GM12878 (cell line): ENCODE measurements around the gene ZNF43. TPM values are rescaled to one million over a fixed set of nuclear protein-coding genes. Genes with fewer than 3 reads are reported as not detected.
A peak's percentile ranks its signal among the peaks of the same experiment; 100 is the strongest.
"Not testable (repeated sequence)": the region's sequence is repeated elsewhere in the genome, so short reads cannot be mapped to it uniquely, and the experiment has no call there.

Experiments used
- ATAC-seq: fragments of 200-7000 bp; cut with Tn5 transposase; 3 replicates; pipeline ENCODE4 v1.9.1; 2020; ENCODE audit warnings: mild to moderate bottlenecking, moderate library complexity
- BruUV-seq: library from RNA; stranded (reverse); fragments of 400-500 nt; replicated peaks from 2 replicates; lab custom pipeline; 2021; lab: Mats Ljungman, UMichigan
- CTCF ChIA-PET: fragments of 300-600 bp; sonication (Branson Sonifier 250); formaldehyde crosslinking; extraction: SDS; loops from one replicate; lab custom pipeline; 2021; ENCODE audit warnings: inconsistent platforms; lab: Yijun Ruan, JAX
- POLR2A ChIA-PET: fragments of 350-600 bp; formaldehyde crosslinking; extraction: SDS; loops from one replicate; lab custom pipeline; 2021; ENCODE audit warnings: inconsistent platforms; lab: Charles Lee
- RAD21 ChIA-PET: fragments of 300-600 bp; sonication (Branson Sonifier 250); formaldehyde crosslinking; loops from one replicate; lab custom pipeline; 2023; ENCODE audit warnings: antibody characterized with exemption; ENCODE audit not compliant: unreplicated experiment; lab: Charles Lee
- SMC1A ChIA-PET: fragments of 300-600 bp; sonication (Branson Sonifier 250); formaldehyde crosslinking; loops from one replicate; lab custom pipeline; 2023; ENCODE audit not compliant: unreplicated experiment, uncharacterized antibody; lab: Charles Lee
- DNase-seq: peaks from one replicate; pipeline ENCODE4 v3.0.0-alpha.2; 2011; ENCODE audit warnings: low read depth, low spot score
- FAIRE-seq: peaks from 3 replicates; lab custom pipeline; 2011; peaks lifted over from hg19 to GRCh38; lab: Jason Lieb, UNC
- H2AFZ ChIP-seq: 2 replicates; pipeline ENCODE4 v1.6.0; 2011; ENCODE audit warnings: low read depth, low read length, control low read depth; ENCODE audit not compliant: control insufficient read depth
- H3K27ac ChIP-seq: 2 replicates; pipeline ENCODE4 v1.5.1; 2011; ENCODE audit warnings: control low read depth; ENCODE audit not compliant: control insufficient read depth, insufficient read depth
- H3K27me3 ChIP-seq, 2 experiments: replicated peaks in 1 of 2; 2 replicates each; pipeline versions ENCODE4 v1.6.0 to v1.6.1; 2011; ENCODE audit warnings: low read length in 1 of 2; ENCODE audit not compliant: control insufficient read depth in 2 of 2, insufficient read depth in 2 of 2
- H3K36me3 ChIP-seq, 2 experiments: 2 replicates each; pipeline ENCODE4 v1.5.1; 2011; ENCODE audit warnings: low read length in 1 of 2; ENCODE audit not compliant: control insufficient read depth in 2 of 2, insufficient read depth in 2 of 2
- H3K4me1 ChIP-seq: 2 replicates; pipeline ENCODE4 v1.6.1; 2011; ENCODE audit warnings: mild to moderate bottlenecking, low read length, moderate library complexity, mixed read lengths; ENCODE audit not compliant: control insufficient read depth, insufficient read depth
- H3K4me2 ChIP-seq: 2 replicates; pipeline ENCODE4 v1.6.0; 2011; ENCODE audit warnings: control low read depth; ENCODE audit not compliant: control insufficient read depth, insufficient read depth
- H3K4me3 ChIP-seq: fragments of 200-600 bp; sonication (generic); 2 replicates; pipeline ENCODE4 v1.5.1; 2016
- H3K79me2 ChIP-seq: 2 replicates; pipeline ENCODE4 v1.6.0; 2011; ENCODE audit warnings: low read length; ENCODE audit not compliant: control insufficient read depth, insufficient read depth
- H3K9ac ChIP-seq: 2 replicates; pipeline ENCODE4 v1.8.0; 2011; ENCODE audit warnings: low read length, control low read depth, mixed read lengths; ENCODE audit not compliant: control insufficient read depth, insufficient read depth
- H3K9me3 ChIP-seq: replicated peaks from 3 replicates; pipeline ENCODE4 v1.5.1; 2011; ENCODE audit warnings: mild to moderate bottlenecking, low read length; ENCODE audit not compliant: control insufficient read depth, insufficient read depth
- H4K20me1 ChIP-seq: 2 replicates; pipeline ENCODE4 v1.6.0; 2011; ENCODE audit not compliant: control insufficient read depth, insufficient read depth
- ATF2 ChIP-seq: IDR thresholded peaks from 2 replicates; pipeline ENCODE4 v1.6.1; 2012; ENCODE audit warnings: low read length, inconsistent platforms
- BCLAF1 ChIP-seq: fragments of 450-650 bp; IDR thresholded peaks from 2 replicates; pipeline ENCODE4 v1.6.1; 2017; ENCODE audit warnings: antibody characterized with exemption, mild to moderate bottlenecking, moderate library complexity
- BHLHE40 ChIP-seq, 2 experiments: fragments of 450-650 bp in 1 of 2; IDR thresholded peaks; 2 replicates each; pipeline ENCODE4 v1.6.1; 2011 to 2017; ENCODE audit warnings: low read depth in 2 of 2, borderline replicate concordance in 1 of 2, improper control_type of control experiment in 1 of 2, low read length in 1 of 2, mild to moderate bottlenecking in 1 of 2
- CBFB ChIP-seq: IDR thresholded peaks from 2 replicates; pipeline ENCODE4 v1.6.1; 2016; ENCODE audit warnings: antibody characterized with exemption, low read depth
- CEBPB ChIP-seq, 2 experiments: fragments of 150-350 bp in 1 of 2; IDR thresholded peaks; 2 replicates each; pipeline ENCODE4 v1.6.1; 2012 to 2014; ENCODE audit warnings: low read depth in 2 of 2, low read length in 2 of 2, borderline replicate concordance in 1 of 2, inconsistent platforms in 1 of 2
- FOXK2 ChIP-seq: fragments of 450-650 bp; IDR thresholded peaks from 2 replicates; pipeline ENCODE4 v1.6.1; 2017; ENCODE audit warnings: mild to moderate bottlenecking, moderate library complexity
- FOXM1 ChIP-seq: IDR thresholded peaks from 2 replicates; pipeline ENCODE4 v1.6.1; 2012; ENCODE audit warnings: low read depth, mild to moderate bottlenecking, inconsistent platforms, low read length, moderate library complexity
- HCFC1 ChIP-seq: fragments of 150-350 bp; IDR thresholded peaks from 2 replicates; pipeline ENCODE4 v1.6.1; 2014; ENCODE audit warnings: low read length
- NFXL1 ChIP-seq: fragments of 450-650 bp; IDR thresholded peaks from 2 replicates; pipeline ENCODE4 v1.6.1; 2017; ENCODE audit warnings: antibody characterized with exemption, mild to moderate bottlenecking, borderline replicate concordance
- PAX8 ChIP-seq: fragments of 450-650 bp; IDR thresholded peaks from 2 replicates; pipeline ENCODE4 v1.6.1; 2017; ENCODE audit warnings: mild to moderate bottlenecking, moderate library complexity
- SMAD5 ChIP-seq: IDR thresholded peaks from 2 replicates; pipeline ENCODE4 v1.6.1; 2016; ENCODE audit warnings: antibody characterized with exemption, low read depth
- ZNF217 ChIP-seq: fragments of 450-650 bp; IDR thresholded peaks from 2 replicates; pipeline ENCODE4 v1.6.1; 2017; ENCODE audit warnings: antibody characterized with exemption, mild to moderate bottlenecking
- ZNF274 ChIP-seq: IDR thresholded peaks from one replicate; pipeline ENCODE4 v1.8.0; 2011; ENCODE audit not compliant: insufficient read length, insufficient read depth
- WGBS: methylation state at CpG from one replicate; pipeline ENCODE4 v1.1.6; 2016; ENCODE audit warnings: low lambda C conversion rate; ENCODE audit not compliant: insufficient replicate concordance, insufficient coverage; ENCODE audit errors: missing lambda C conversion rate; 5-methylcytosine and 5-hydroxymethylcytosine counted together
- in situ Hi-C: fragments of 300-500 bp; cut with MboI; formaldehyde crosslinking; loops from 9 replicates; pipeline ENCODE4 v1.14.3; 2018; ENCODE audit warnings: mixed read lengths
- intact Hi-C: fragments of 100-400 bp; cut with micrococcal nuclease; formaldehyde crosslinking; loops from one replicate; pipeline ENCODE4 v1.14.2; 2022; ENCODE audit not compliant: unreplicated experiment
- polyA plus RNA-seq, 11 experiments: library from polyadenylated mRNA; depleted of rRNA in 4 of 11; unstranded in 6 of 11; stranded (reverse) in 5 of 11; fragments of >200 nt; fragmentation: Nextera tagmentation in 4 of 11; fragmentation: Illumina TruSeq in 1 of 11; extraction: Ambion mirVana in 4 of 11; extraction: Trizol in 1 of 11; gene quantifications; 1 replicate in 1 of 11; 2 replicates in 10 of 11; pipeline versions ENCODE4 v1.2.1 to v1.2.3, GENCODE V29; 2011 to 2016; ENCODE audit warnings: inconsistent platforms in 2 of 11, missing spikeins in 2 of 11, low read depth in 1 of 11
- total RNA-seq, 4 experiments: library from RNA; depleted of rRNA in 3 of 4; stranded (reverse); fragments of >200 nt in 3 of 4; fragmentation: Illumina TruSeq in 1 of 4; extraction: Trizol in 1 of 4; gene quantifications; 2 replicates each; pipeline versions ENCODE4 v1.2.1 to v1.2.3, GENCODE V29; 2013 to 2021

Gene ZNF43
- total and polyA plus RNA-seq, 10 of the 15 experiments (the other 5 are each of a cell fraction or from before 2014, with no cell fraction given) = 0.07 to 1.0 (median 0.38) TPM

- H3K9ac ChIP-seq, SMC1A ChIA-PET, DNase-seq, H4K20me1 ChIP-seq, H3K4me3 ChIP-seq, H3K27ac ChIP-seq, H3K4me1 ChIP-seq, BruUV-seq, H3K36me3 ChIP-seq, intact Hi-C loops, CTCF ChIA-PET, ATAC-seq, H3K9me3 ChIP-seq, H3K4me2 ChIP-seq, FAIRE-seq, POLR2A ChIA-PET, in situ Hi-C loops, H3K79me2 ChIP-seq, H3K27me3 ChIP-seq, H2AFZ ChIP-seq, RAD21 ChIA-PET: not testable (repeated sequence)
- WGBS = 94% methylated on average over 3 of the region's 3 CpGs
- TF ChIP-seq ZNF274 = peak; percentile 7
Observed at GRCh38 chr19:21808400-21809000, 27.5 kb downstream of the ZNF43 start.

DNA sequence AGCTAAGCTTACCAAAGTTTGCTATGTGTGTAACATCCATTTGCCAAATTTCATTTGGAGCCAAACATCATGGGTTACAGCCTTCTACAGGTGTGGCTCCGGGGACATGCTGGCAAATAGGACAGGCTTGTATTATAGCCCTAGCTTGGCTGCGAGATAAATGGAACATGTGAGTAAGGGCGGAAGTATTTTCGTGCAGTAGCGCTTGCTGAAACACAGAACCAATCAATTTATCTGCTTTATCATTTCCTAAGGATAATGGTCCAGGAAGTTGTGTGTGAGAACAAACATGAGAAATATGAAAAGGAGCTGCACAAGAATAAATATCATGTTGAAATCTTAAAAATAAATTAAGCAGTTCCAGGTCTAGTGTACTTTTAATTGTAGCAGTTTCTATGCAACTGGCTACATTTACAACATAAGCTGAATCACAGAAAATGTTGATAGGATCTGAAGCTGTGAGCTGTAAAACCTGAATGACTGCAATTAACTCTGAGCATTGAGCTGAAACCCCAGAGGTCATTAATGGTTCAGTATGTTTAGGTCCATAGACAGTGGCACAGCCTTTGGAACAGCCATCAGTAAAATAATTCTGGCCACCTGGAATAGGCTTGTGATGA is 46.4 kb downstream of the ZNF43 start:
- in situ Hi-C loops = no loop called here
- no peak for ATAC-seq
- SMC1A ChIA-PET = no interaction called here
- CTCF ChIA-PET = no interaction called here
- Histone ChIP-seq H3K4me1 (no peaks in the 10 kb centered on the region), H3K79me2 (no peaks in the 10 kb centered on the region), H3K4me3 (no peak overlapping the region), H3K27me3 (no peaks in the 10 kb centered on the region), H3K27ac (no peak overlapping the region), H3K36me3 (no peaks in the 10 kb centered on the region), H3K9me3 (no peaks in the 10 kb centered on the region; the same call in 2 of the 3 replicates), H3K9ac (no peak overlapping the region), H2AFZ (no peak overlapping the region), H4K20me1 (no peaks in the 10 kb centered on the region), H3K4me2 (no peak overlapping the region)
- 24% methylated on average over 5 of the region's 5 CpGs for WGBS
- intact Hi-C loops = no loop called here
- POLR2A ChIA-PET = no interaction called here
- BruUV-seq = no TSS peak
- no peak for DNase-seq
- RAD21 ChIA-PET = no interaction called here
- no peak for FAIRE-seq
- TF ChIP-seq NFXL1 = no peak
- TF ChIP-seq ZNF217 = no peak
- no peak for TF ChIP-seq CEBPB (IDR thresholded peaks at IDR 0.05; ENCODE audit: borderline replicate concordance in 1 of 2, low read depth in 2 of 2, low read length in 2 of 2)
- no peak for TF ChIP-seq HCFC1
- no peak for TF ChIP-seq BCLAF1
- TF ChIP-seq FOXK2 = no peak
- no peak for TF ChIP-seq SMAD5
- no peak for TF ChIP-seq CBFB
- TF ChIP-seq PAX8 = no peak
- TF ChIP-seq ATF2 = no peak
- TF ChIP-seq FOXM1 = no peak
- no peak for TF ChIP-seq BHLHE40 (IDR thresholded peaks at IDR 0.05; ENCODE audit: borderline replicate concordance in 1 of 2, low read depth in 2 of 2, low read length in 1 of 2)
